Measurements from ENCODE around the gene CDC27.

DNA sequence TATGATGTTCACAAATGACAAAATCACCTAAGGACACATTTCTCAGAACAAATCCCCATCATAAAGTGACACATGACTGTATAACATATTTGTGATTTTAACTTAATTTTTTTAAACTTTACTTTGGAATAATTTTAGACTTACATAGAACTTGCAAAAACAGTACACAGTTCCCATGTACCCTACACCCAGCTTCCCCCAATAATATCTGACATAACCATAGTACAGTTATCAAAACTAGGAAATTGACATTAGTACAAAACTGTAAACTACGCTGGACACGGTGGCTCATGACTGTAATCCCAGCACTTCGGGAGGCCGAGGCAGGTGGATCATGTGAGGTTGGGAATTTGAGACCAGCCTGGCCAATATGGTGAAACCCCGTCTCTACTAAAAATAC is 24.8 kb downstream of the CDC27 start:
- TF ChIP-seq, protein P1, sequence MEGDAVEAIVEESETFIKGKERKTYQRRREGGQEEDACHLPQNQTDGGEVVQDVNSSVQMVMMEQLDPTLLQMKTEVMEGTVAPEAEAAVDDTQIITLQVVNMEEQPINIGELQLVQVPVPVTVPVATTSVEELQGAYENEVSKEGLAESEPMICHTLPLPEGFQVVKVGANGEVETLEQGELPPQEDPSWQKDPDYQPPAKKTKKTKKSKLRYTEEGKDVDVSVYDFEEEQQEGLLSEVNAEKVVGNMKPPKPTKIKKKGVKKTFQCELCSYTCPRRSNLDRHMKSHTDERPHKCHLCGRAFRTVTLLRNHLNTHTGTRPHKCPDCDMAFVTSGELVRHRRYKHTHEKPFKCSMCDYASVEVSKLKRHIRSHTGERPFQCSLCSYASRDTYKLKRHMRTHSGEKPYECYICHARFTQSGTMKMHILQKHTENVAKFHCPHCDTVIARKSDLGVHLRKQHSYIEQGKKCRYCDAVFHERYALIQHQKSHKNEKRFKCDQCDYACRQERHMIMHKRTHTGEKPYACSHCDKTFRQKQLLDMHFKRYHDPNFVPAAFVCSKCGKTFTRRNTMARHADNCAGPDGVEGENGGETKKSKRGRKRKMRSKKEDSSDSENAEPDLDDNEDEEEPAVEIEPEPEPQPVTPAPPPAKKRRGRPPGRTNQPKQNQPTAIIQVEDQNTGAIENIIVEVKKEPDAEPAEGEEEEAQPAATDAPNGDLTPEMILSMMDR (optimal IDR thresholded peaks at IDR 0.05 in 1 of 3, IDR thresholded peaks at IDR 0.05 in 1 of 3, conservative IDR thresholded peaks at IDR 0.05 in 1 of 3; ENCODE audit: extremely low read depth in 1 of 3, insufficient read depth in 2 of 3, low read length in 3 of 3): no peak
- TF ChIP-seq EZH2 (IDR thresholded peaks at IDR 0.05; ENCODE audit: low read length): no peak

Data from keratinocyte (primary cell).